Lower leg skin (tissue), 3 donors: ENCODE results near the gene ZFHX3.

Source experiments
- CTCF ChIP-seq, 3 donors: fragments of 450-650 bp; IDR thresholded peaks; one replicate each; pipeline ENCODE4 v1.5.1; 2016; ENCODE audit warnings: antibody characterized with exemption in 3 of 3, mild to moderate bottlenecking in 3 of 3, moderate library complexity in 2 of 3
- POLR2A ChIP-seq, 2 donors: fragments of 450-650 bp; IDR thresholded peaks; one replicate each; pipeline ENCODE4 v1.6.1; 2016 to 2017; ENCODE audit warnings: antibody characterized with exemption in 2 of 2, mild to moderate bottlenecking in 1 of 2, moderate library complexity in 1 of 2

GRCh38 chr16:73041676-73042075, 6.3 kb downstream of the ZFHX3 start:
- TF ChIP-seq POLR2A (IDR thresholded peaks at IDR 0.05) (no peak), CTCF (IDR thresholded peaks at IDR 0.05) (no peak)
